LoVo (cell line): ENCODE measurements around the gene TXNL4A.

Experiments used
- DNase-seq: peaks from one replicate; pipeline ENCODE4 v3.0.0-alpha.2; 2016; ENCODE audit warnings: low spot score

Gene TXNL4A

DNA sequence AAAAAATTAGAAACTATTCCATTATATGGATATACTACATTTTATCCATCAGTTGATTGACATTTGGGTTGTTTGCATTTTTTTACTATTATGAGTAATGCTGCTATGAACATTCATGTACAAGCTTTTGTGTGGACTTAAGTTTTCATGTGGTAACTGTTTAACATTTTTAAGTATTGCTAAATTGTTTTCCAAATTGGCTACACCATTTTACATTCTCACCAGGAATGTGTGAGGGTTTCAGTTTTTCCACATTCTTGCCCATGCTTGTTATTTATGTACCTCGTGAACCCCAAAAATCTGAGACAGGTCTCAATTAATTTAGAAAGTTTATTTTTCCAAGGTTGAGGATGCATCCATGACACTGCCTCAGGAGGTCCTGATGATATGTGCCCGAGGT, 3.1 kb upstream of the TXNL4A start:
- DNase-seq = no peak

DNA sequence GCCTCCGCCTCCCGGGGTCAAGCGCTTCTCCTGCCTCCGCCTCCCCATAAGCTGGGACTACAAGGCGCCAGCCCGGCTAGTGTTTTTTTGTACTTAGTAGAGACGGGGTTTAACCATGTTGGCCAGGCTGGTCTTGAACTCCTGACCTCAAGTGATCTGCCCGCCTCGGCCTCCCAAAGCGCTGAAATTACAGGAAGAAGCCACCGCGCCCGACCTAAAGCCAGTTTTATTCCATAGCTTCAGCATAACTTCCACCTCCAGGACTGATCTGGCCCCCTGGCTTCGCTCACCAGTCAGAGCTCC, 783 bp upstream of the TXNL4A start:
- DNase-seq = no peak

DNA sequence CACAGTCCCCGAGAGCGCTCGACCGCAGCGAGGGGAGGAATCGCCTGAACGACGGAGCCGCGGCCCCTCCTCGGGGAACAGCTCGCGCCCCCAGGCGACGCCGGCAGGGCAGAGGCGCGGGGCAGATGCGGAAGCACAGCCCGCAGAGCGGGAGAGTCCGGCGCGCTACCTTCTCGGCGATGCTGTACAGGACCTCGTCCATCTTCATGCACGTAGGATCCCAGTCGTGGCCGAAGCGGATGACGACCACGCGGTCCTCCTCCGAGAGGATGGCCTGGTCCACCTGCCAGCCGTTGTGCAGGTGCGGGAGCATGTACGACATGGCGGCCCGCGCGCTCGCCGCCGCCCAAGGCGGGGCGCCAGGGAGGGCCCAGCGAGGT, 302 bp downstream of the TXNL4A start:
- peak; percentile 49 for DNase-seq

DNA sequence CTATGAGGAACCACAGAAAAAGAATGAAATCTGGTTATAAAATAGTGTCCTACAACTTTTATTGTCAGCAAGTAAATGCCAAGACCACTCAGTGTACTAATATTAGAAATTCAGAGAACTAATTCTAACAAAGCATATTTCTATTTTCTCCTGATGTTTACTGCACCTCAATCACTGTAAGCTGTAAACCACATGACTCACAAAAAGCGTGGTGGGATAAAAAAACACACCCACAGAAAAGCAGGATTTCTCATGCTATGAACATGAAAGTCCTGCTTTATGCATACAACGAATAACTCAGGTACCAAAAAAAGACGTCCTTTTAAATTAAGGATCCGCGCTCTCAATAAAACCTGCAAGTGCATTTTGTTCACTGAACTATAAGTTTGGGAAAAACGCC, 797 bp downstream of the TXNL4A start:
- DNase-seq = peak; percentile 9

DNA sequence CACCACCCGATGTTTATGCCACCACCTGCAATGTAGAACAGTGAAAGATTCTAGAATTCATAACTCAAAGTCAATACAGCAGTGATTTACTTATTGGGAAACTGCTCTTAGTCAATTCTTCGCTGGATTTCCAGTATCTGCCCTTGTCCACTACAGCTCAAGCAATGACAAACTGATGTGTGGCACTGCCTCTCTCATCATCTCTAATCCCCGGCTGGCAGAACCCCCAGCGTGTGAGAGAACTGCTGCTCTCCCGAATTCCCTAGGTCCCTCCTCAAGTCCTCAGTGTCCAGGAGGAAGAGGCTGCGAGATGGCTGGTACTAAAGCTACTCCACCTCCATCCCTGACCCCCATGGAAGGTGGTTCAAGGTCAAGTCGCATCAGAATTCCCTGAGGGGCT, 1.6 kb downstream of the TXNL4A start:
- DNase-seq = no peak

DNA sequence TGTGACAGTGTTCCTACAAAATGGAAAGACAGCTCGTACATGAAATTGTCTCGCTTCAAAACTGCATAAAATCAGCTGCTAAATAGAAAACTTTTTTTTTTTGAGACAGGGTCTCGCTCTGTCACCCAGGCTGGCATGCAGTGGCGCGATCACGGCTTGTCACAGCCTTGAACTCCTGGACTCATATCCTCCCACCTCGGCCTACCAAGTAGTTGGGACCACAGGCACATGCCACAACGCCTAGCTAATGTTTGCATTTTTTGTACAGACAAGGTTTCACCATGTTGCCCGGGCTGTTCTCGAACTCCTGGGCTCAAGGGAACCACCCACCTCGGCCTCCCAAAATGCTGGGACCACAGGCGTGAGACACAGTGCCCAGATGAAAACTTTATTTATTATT, 3.2 kb downstream of the TXNL4A start:
- DNase-seq = no peak

DNA sequence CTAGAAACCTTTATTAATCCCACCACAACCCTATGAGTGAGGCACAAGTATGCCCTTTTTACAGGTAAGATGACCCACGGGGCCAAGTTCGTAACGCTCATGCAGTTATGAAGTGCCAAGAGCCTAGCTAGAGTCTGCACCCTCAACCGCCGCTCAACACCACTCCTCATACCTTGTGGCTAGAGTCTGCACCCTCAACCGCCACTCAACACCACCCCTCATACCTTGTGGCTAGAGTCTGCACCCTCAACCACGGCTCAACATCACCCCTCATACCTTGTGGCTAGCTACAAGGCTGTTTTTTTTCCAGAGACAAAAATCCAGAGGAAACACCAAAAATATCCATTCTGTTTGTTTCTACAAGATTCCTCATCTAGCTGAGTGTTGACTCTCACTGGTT, 4.6 kb downstream of the TXNL4A start:
- DNase-seq = no peak

DNA sequence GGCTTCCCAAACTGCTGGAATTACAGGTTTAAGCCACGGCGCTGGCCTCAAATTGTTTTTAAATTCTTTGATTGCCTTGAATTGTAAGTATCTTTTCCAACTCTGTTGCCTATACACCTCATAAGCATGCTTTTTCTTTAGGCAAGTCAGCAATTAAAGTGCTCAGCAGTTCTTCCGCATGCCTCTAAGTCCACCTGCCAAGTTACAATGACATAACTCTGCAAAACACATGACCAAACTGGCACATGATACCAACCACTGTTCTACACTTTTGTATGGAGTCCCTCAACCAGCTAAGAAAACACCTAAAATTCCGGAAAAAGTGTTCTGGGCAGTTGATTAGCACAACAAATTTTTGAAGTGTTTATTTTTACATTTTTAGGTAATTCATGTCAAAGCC, 5.1 kb downstream of the TXNL4A start:
- no peak for DNase-seq

DNA sequence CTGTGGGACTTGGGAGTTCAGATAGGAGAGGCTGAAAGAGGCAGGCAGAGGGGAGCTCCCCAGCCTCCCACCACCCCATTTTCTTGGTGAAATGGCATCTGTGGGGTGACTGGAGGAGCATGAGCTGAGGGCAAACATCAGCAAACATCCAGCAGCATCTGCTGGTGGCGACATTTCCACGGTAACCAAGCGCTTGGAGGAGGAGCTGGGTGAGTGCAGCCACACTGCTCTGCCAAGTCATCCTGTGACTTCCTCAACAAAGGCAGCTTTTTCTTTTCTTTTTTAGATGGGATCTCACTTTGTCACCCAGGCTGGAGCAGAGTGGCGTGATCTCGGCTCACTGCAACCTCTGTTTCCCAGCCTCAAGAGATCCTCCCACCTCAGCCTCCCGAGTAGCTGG, 5.6 kb downstream of the TXNL4A start:
- no peak for DNase-seq

DNA sequence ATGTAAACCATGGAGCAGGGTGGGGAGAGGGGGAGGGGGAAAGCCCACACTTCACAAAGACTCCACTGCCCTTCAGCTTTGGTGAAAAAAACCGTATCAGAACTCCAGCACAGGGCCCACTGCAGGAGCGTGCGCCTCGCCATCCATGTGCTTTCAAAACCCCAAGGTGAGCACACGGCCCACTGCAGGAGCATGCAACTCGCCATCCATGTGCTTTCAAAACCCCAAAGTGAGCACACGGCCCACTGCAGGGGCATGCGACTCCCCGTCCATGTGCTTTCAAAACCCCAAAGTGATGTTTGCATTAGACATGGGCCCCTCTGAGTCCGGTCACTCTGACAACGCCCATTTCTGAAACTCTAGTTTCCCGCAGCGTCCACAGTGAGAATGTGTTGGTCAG, 7.8 kb downstream of the TXNL4A start:
- DNase-seq = no peak

DNA sequence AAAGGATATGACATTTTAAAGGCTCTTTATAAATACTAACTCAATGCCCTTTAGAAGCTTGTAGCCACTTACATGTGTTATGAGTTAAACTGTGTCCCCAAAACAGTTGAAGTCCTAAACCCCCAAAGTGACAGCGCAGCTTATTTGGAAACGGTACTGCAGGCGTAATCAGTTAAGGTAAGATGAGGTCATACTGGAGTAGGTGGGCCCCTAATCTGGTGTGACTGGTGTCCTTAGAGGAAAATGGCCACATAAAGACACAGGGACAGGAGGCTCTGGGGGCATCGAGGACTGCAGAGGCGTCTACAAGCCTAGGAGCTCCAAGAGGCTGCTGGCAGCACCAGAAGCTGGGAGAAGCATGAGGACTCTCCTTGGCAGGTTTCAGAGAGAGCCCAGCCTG, 8.5 kb downstream of the TXNL4A start:
- DNase-seq = no peak

DNA sequence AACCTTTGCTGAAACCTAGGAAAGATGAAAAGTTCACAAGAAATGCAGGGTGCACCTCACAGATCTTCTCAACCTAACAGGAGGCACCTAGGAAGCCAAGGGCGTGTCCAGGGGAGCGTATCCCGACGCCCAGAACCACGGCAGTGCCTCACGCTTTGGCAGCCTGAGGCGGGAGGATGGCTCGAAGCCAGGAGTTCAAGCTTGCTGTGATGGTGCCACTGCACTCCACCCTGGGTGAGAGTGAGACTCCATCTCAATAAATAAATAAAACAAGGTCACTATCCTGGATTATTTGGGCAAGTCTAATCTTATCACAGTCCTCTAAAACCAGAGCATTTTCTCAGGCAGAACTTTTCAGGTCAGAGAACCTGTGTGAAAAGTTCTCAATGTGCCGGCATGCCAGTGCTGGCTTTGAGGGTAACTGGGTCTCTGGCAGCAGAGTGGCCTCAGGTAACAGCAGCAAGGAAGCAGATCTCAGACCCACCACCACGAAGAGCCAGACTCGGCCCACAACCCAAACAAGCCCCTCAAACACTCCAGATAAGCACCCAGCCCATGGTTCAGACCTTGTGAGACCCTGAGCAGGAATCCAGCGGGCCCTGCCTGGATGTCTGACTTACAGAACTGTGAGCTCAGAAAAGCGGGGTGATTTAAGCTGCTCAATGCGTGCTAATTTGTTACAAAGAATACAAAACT, 12.2 kb downstream of the TXNL4A start:
- no peak for DNase-seq

DNA sequence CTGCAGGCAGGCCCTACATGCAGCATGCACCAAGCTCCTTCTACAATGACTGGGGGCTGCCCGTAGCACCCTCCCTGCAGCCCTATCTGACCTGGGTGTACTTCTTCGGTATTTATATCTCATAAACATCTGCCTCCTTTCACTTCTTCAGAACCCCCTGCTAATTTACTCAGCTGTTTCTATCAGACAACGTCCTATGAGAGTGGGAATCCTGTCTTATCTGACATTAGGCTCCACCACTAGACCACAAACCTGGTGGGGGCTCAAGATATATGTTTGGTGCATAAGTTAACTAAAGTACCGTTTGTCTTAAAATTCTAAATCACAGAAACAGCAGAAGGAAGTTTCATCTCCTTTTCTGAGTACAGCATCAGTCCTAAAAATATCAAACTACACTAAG, 13.3 kb downstream of the TXNL4A start:
- DNase-seq = no peak

DNA sequence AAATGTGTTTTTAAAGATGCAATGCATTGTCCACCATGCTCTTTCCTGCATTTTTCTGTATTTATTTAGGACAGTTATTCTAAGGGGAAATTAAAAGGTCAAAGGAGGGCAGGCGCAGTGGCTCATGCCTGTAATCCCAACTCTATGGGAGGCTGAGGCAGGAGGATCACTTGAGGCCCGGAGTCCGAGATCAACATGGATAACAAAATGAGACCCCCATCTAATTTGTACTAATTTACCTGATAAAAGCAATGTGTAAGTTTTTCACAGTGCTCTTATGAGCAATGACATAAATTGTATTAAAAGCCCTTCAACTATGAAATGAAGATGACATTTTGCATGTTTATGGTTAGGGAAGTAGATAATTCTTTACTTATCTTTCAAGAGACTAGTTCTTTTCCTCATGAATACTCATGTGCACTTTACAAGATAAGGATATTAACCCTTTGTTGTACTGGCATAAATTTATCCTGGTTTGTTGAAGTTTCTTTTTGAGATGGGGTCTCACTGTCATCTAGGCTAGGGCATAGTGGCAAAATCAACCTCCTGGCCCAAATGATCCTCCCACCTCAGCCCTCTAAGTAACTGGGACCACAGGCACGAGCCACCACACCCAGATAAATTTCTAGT, 14.2 kb downstream of the TXNL4A start:
- no peak for DNase-seq

DNA sequence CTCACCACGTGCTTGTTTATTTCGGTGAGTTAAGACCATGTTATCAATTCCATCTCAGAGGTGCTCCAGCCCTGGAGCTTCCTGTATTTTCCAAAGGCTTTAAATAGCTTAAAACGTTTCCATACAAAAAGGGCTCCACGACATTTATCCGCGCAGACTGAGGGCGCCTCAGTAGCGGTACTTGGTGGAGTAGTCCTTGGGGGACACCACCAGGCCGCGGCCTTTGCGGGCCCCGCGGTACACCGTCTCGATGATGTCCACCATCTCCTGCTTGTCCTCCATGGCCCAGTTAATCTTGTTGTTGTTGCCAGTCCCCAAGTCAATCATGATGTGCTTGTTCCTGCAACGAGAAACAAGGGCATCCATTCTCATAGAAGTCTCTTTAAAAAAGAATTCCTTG, 14.8 kb downstream of the TXNL4A start:
- no peak for DNase-seq

DNA sequence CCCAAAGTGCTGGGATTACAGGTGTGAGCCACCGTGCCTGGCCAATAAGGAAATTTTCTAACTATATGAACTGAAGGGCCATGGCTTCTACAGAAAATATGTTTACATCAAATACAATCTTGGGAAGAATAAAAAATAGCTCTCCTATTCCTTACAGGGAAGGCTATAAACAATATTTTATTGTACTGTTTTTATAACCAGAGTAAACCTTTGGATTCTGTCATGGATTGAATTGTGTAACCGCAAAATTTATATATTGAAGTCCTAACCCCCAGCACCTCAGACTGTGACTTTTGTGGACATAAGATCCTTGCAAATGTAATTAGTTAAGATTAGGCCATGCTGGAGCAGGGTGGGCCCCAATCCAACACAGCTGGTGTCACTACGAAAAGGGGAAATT, 15.6 kb downstream of the TXNL4A start:
- DNase-seq = no peak

DNA sequence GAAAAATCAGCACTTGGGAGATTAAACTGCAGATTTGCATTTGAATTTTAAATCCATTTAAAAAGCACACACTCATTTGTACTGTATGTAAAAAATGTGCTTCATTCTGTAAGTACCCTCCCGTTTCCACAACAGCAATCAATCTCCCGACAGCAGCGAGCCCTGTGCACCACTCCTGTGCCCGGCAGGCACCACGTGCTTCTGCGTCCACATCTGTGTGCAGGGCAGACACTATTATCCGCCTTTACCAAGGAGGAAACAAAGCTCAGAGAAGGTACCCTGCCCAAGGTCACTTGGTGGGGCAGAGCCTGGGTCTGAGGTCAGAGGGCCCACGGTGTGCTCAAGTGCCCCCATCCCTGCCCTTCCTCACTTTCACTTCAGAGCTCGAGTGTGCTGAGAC, 16.4 kb downstream of the TXNL4A start:
- DNase-seq = no peak

DNA sequence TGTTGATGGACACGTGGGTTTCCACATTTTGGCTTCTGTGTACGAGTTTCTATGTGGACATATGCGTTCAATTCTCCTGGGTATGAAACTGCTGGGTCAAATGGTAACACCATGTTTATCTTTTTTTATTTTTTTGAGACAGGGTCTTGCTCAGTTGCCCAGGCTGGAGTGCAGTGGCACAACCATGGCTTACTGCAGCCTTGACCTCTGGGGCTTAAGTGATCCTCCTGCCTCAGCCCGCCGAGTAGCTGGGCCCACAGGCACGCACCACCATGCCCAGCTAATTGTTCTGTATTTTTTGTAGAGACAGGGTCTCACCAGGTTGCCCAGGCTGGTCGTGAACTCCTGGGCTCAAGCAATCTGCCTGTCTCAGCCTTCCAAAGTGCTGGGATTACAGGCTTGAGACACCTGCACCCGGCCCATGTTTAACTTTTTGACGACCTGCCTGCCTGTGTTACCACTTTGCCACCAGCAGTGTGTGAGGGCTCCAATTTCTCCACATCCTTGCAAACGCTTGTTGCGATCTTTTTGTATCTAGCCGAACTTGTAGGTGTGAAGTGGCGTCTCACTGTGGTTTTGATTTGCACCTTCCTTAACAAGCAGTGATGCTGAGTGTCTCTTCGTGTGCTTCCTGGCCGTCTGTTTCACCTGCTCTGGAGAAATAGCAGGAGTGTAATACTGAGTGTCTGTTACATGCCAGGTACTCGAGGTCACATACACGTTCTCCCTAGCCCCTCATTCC, 17.0 kb downstream of the TXNL4A start:
- no peak for DNase-seq

DNA sequence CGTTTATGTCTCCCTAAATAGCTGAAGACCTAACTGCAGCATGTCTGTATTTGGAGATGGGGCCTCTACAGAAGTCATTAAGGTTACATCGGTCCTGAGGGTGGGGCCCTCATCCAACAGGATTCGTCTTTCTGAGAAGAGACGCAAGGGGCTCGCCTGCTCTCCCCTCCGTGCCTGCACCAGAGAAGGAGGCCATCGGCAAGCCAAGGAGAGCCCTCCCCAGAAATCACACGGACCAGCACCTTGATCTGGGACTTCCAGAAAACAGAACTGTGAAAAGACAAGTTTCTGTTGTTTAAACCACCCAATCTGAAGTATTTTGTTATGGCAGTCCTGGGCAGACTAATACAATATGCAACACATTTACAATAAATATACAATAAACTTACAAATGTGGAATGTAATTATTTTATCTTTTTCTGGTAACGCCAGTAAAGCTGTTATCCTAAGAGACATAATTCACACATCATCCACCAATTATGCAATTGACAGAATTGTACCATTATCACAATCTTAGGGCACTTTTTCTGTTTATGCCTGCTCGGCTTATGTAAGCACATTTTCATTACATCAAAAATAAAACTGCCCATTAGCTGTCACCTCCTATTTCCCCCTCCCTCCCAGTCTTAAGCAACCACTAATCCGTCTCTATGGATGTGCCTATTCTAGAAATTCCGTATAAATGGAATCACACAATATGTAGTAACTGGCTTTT, 17.8 kb downstream of the TXNL4A start:
- DNase-seq = no peak

DNA sequence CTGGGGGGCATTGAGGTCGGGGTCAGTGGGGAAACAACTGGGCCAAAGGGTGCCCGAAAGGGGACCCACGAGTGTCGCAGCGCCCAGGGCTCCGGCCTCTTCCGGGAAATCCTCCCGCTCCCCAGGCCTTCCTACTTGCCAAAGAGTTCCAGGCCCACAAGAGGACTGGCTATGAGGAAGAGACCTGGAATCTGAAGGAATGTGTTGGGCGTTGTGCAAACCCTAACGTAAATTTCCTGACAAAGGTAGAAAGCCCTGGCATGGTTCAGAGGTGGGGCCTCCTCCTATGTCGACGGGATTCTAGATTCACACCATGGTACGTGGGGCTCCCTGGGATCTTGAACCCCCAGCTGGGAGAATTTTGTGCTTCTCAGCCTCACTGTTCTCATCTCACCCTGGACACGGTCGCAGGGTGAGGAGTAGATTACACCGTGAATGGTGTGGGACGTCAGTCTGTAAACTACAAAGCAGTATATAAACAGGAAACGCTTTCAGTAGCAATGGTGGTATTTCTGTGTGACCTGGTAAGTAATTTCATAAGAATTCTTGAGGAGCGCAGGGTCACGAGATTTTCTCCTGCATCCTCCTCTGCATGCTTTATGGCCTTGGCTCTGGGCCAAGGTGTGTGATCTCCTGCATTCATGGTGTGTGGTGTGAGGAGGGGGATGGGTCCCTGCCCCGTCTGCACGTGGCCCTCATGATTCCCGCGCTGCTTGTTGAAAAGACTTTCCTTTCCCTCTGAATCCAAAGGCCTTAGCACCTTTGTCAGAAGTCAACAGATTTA, 23.1 kb downstream of the TXNL4A start:
- peak; percentile 72 for DNase-seq

DNA sequence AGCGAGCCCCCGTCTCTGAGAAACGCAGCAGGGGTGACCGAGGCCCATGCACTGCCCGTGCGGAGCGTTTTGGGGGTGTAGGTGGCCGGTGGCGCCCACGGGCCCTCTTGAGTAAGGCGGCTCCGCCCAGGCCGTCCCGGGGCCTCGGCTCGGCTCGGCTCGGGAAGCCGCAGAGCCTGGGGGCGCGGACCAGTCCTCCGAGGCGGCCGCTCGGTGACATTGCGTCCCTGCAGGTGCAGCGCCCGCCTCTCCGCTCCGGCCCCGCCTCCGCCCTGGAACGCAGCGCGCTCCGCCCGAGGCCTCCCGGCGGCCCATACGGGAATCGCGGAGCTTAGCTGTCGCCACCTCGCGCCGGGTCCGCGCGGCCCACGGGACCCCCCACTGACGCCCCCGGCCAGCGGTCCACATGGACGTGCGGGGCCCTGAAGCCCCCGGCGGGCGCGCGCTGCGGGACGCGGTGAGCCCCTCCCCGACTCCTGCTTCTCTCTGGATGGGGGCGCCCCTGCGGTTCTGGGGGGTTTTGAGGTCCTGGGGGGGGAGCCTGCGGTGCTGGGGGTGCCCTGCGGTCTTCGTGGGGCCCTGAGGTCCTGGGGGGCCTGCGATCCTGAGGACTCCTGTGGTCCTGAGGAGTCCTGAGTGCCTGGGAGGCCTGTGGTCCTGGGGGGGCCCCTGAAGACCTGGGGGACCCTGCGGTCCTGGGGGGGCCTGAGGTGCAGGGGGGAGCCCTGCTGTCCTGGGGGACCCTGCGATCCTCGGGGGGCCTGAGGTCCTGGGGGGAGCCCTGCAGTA, 23.8 kb downstream of the TXNL4A start, which contains the start of gene HSBP1L1:
TSS of gene HSBP1L1 (plus strand) at position 314 of the 789 bp plus-strand sequence. CDS start at position 407, 93 bp downstream.
- DNase-seq = peak; percentile 85
